GM12878 (cell line): ENCODE results near the gene KRTAP9-4. TPM values are rescaled to one million over a fixed set of nuclear protein-coding genes. Genes with fewer than 3 reads are reported as not detected.
"Not testable (repeated sequence)": the region's sequence is repeated elsewhere in the genome, so short reads cannot be mapped to it uniquely, and the experiment has no call there.

ENCODE experiments used
- ATAC-seq: fragments of 200-7000 bp; cut with Tn5 transposase; 3 replicates; pipeline ENCODE4 v1.9.1; 2020; ENCODE audit warnings: mild to moderate bottlenecking, moderate library complexity
- BruUV-seq: library from RNA; stranded (reverse); fragments of 400-500 nt; replicated peaks from 2 replicates; lab custom pipeline; 2021; lab: Mats Ljungman, UMichigan
- CTCF ChIA-PET: fragments of 300-600 bp; sonication (Branson Sonifier 250); formaldehyde crosslinking; extraction: SDS; loops from one replicate; lab custom pipeline; 2021; ENCODE audit warnings: inconsistent platforms; lab: Yijun Ruan, JAX
- POLR2A ChIA-PET: fragments of 350-600 bp; formaldehyde crosslinking; extraction: SDS; loops from one replicate; lab custom pipeline; 2021; ENCODE audit warnings: inconsistent platforms; lab: Charles Lee
- RAD21 ChIA-PET: fragments of 300-600 bp; sonication (Branson Sonifier 250); formaldehyde crosslinking; loops from one replicate; lab custom pipeline; 2023; ENCODE audit warnings: antibody characterized with exemption; ENCODE audit not compliant: unreplicated experiment; lab: Charles Lee
- SMC1A ChIA-PET: fragments of 300-600 bp; sonication (Branson Sonifier 250); formaldehyde crosslinking; loops from one replicate; lab custom pipeline; 2023; ENCODE audit not compliant: unreplicated experiment, uncharacterized antibody; lab: Charles Lee
- DNase-seq: peaks from one replicate; pipeline ENCODE4 v3.0.0-alpha.2; 2011; ENCODE audit warnings: low read depth, low spot score
- FAIRE-seq: peaks from 3 replicates; lab custom pipeline; 2011; peaks lifted over from hg19 to GRCh38; lab: Jason Lieb, UNC
- H2AFZ ChIP-seq: 2 replicates; pipeline ENCODE4 v1.6.0; 2011; ENCODE audit warnings: low read depth, low read length, control low read depth; ENCODE audit not compliant: control insufficient read depth
- H3K27ac ChIP-seq: 2 replicates; pipeline ENCODE4 v1.5.1; 2011; ENCODE audit warnings: control low read depth; ENCODE audit not compliant: control insufficient read depth, insufficient read depth
- H3K27me3 ChIP-seq, 2 experiments: replicated peaks in 1 of 2; 2 replicates each; pipeline versions ENCODE4 v1.6.0 to v1.6.1; 2011; ENCODE audit warnings: low read length in 1 of 2; ENCODE audit not compliant: control insufficient read depth in 2 of 2, insufficient read depth in 2 of 2
- H3K36me3 ChIP-seq, 2 experiments: 2 replicates each; pipeline ENCODE4 v1.5.1; 2011; ENCODE audit warnings: low read length in 1 of 2; ENCODE audit not compliant: control insufficient read depth in 2 of 2, insufficient read depth in 2 of 2
- H3K4me1 ChIP-seq: 2 replicates; pipeline ENCODE4 v1.6.1; 2011; ENCODE audit warnings: mild to moderate bottlenecking, low read length, moderate library complexity, mixed read lengths; ENCODE audit not compliant: control insufficient read depth, insufficient read depth
- H3K4me2 ChIP-seq: 2 replicates; pipeline ENCODE4 v1.6.0; 2011; ENCODE audit warnings: control low read depth; ENCODE audit not compliant: control insufficient read depth, insufficient read depth
- H3K4me3 ChIP-seq: fragments of 200-600 bp; sonication (generic); 2 replicates; pipeline ENCODE4 v1.5.1; 2016
- H3K79me2 ChIP-seq: 2 replicates; pipeline ENCODE4 v1.6.0; 2011; ENCODE audit warnings: low read length; ENCODE audit not compliant: control insufficient read depth, insufficient read depth
- H3K9ac ChIP-seq: 2 replicates; pipeline ENCODE4 v1.8.0; 2011; ENCODE audit warnings: low read length, control low read depth, mixed read lengths; ENCODE audit not compliant: control insufficient read depth, insufficient read depth
- H3K9me3 ChIP-seq: replicated peaks from 3 replicates; pipeline ENCODE4 v1.5.1; 2011; ENCODE audit warnings: mild to moderate bottlenecking, low read length; ENCODE audit not compliant: control insufficient read depth, insufficient read depth
- H4K20me1 ChIP-seq: 2 replicates; pipeline ENCODE4 v1.6.0; 2011; ENCODE audit not compliant: control insufficient read depth, insufficient read depth
- HDAC6 ChIP-seq: fragments of 200-600 bp; sonication (generic); IDR thresholded peaks from one replicate; pipeline ENCODE4 v1.8.0; 2017; ENCODE audit warnings: antibody characterized with exemption; ENCODE audit not compliant: unreplicated experiment
- IRF5 ChIP-seq: fragments of 450-650 bp; IDR thresholded peaks from 2 replicates; pipeline ENCODE4 v1.6.1; 2017; ENCODE audit warnings: borderline replicate concordance
- PBX3 ChIP-seq: IDR thresholded peaks from 2 replicates; pipeline ENCODE4 v1.6.1; 2011; ENCODE audit warnings: mild to moderate bottlenecking, low read depth, low read length, moderate library complexity; ENCODE audit not compliant: insufficient replicate concordance
- SIX5 ChIP-seq: IDR thresholded peaks from 2 replicates; pipeline ENCODE4 v1.6.1; 2011; ENCODE audit warnings: mild to moderate bottlenecking, low read depth, low read length, moderate library complexity; ENCODE audit not compliant: severe bottlenecking
- SPI1 ChIP-seq: IDR thresholded peaks from 2 replicates; pipeline ENCODE4 v1.6.1; 2011; ENCODE audit warnings: low read depth, mild to moderate bottlenecking, low read length, moderate library complexity, borderline replicate concordance; ENCODE audit not compliant: insufficient read depth
- STAT3 ChIP-seq: IDR thresholded peaks from 2 replicates; pipeline ENCODE4 v1.6.1; 2011; ENCODE audit warnings: low read depth, low read length, improper control_type of control experiment
- ZZZ3 ChIP-seq: IDR thresholded peaks from 2 replicates; pipeline ENCODE4 v1.6.1; 2011; ENCODE audit warnings: low read depth; ENCODE audit not compliant: control insufficient read depth, insufficient read length
- WGBS: methylation state at CpG from one replicate; pipeline ENCODE4 v1.1.6; 2016; ENCODE audit warnings: low lambda C conversion rate; ENCODE audit not compliant: insufficient replicate concordance, insufficient coverage; ENCODE audit errors: missing lambda C conversion rate; 5-methylcytosine and 5-hydroxymethylcytosine counted together
- in situ Hi-C: fragments of 300-500 bp; cut with MboI; formaldehyde crosslinking; loops from 9 replicates; pipeline ENCODE4 v1.14.3; 2018; ENCODE audit warnings: mixed read lengths
- intact Hi-C: fragments of 100-400 bp; cut with micrococcal nuclease; formaldehyde crosslinking; loops from one replicate; pipeline ENCODE4 v1.14.2; 2022; ENCODE audit not compliant: unreplicated experiment
- polyA plus RNA-seq, 11 experiments: library from polyadenylated mRNA; depleted of rRNA in 4 of 11; unstranded in 6 of 11; stranded (reverse) in 5 of 11; fragments of >200 nt; fragmentation: Nextera tagmentation in 4 of 11; fragmentation: Illumina TruSeq in 1 of 11; extraction: Ambion mirVana in 4 of 11; extraction: Trizol in 1 of 11; gene quantifications; 1 replicate in 1 of 11; 2 replicates in 10 of 11; pipeline versions ENCODE4 v1.2.1 to v1.2.3, GENCODE V29; 2011 to 2016; ENCODE audit warnings: inconsistent platforms in 2 of 11, missing spikeins in 2 of 11, low read depth in 1 of 11
- total RNA-seq, 4 experiments: library from RNA; depleted of rRNA in 3 of 4; stranded (reverse); fragments of >200 nt in 3 of 4; fragmentation: Illumina TruSeq in 1 of 4; extraction: Trizol in 1 of 4; gene quantifications; 2 replicates each; pipeline versions ENCODE4 v1.2.1 to v1.2.3, GENCODE V29; 2013 to 2021

Gene KRTAP9-4
- total and polyA plus RNA-seq, 10 of the 15 experiments (the other 5 are each of a cell fraction or from before 2014, with no cell fraction given): not detected

GRCh38 chr17:41226051-41226450, 23.4 kb upstream of the KRTAP9-4 start:
- intact Hi-C loops: no loop called here
- no peak for TF ChIP-seq PBX3
- TF ChIP-seq STAT3: no peak
- TF ChIP-seq SPI1: no peak
- TF ChIP-seq ZZZ3: no peak
- TF ChIP-seq HDAC6: no peak
- TF ChIP-seq IRF5: no peak
- no peak for TF ChIP-seq SIX5
- Histone ChIP-seq H3K4me1 (no peaks in the 10 kb centered on the region), H3K9me3 (no peaks in the 10 kb centered on the region), H4K20me1 (no peaks in the 10 kb centered on the region), H3K79me2 (no peaks in the 10 kb centered on the region), H3K4me3 (no peak overlapping the region), H3K27me3 (peaks cover 0 to 3% of the 10 kb centered on the region in 2 experiments; a peak in 1 of 4 replicates), H3K27ac (no peak overlapping the region), H2AFZ (no peak overlapping the region), H3K9ac (no peak overlapping the region), H3K4me2 (no peak overlapping the region), H3K36me3 (no peaks in the 10 kb centered on the region)
- WGBS: 68% methylated on average over 6 of the region's 6 CpGs
- FAIRE-seq (no peak), ATAC-seq (no peak), DNase-seq (no peak)
- POLR2A ChIA-PET: no interaction called here
- BruUV-seq: no TSS peak
- CTCF ChIA-PET: interaction anchor here (0.6 kb wide), 1 partner anchor 323 kb away, joined by 3 read pairs; no protein-coding TSS in a partner anchor
- in situ Hi-C loops: no loop called here
- SMC1A ChIA-PET: no interaction called here
- RAD21 ChIA-PET: no interaction called here

- H3K36me3 ChIP-seq, RAD21 ChIA-PET, H3K27me3 ChIP-seq, H3K9me3 ChIP-seq, H3K9ac ChIP-seq, H3K27ac ChIP-seq, DNase-seq, H3K4me1 ChIP-seq, H3K4me3 ChIP-seq, CTCF ChIA-PET, POLR2A ChIA-PET, intact Hi-C loops, H4K20me1 ChIP-seq, BruUV-seq, H3K4me2 ChIP-seq, in situ Hi-C loops, SMC1A ChIA-PET, FAIRE-seq, H2AFZ ChIP-seq, ATAC-seq, H3K79me2 ChIP-seq: not testable (repeated sequence)
- WGBS: 3% methylated on average over 2 of the region's 4 CpGs
These were observed 22.8 kb upstream of the KRTAP9-4 start, which contains the start of gene KRTAP9-2 for GRCh38 chr17:41226598-41227095. Gene KRTAP9-2 (plus strand): TSS chr17:41226648. CDS start chr17:41226655, 7 bp downstream.
